Right lobe of liver (tissue), 6 donors: ENCODE results near the gene BCAP31. TPM values are rescaled to one million over a fixed set of nuclear protein-coding genes. Genes with fewer than 3 reads are reported as not detected.
A peak's percentile ranks its signal among the peaks of the same experiment; 100 is the strongest.

Experiments
- ATAC-seq, 4 donors: fragments of 200-7000 bp; cut with Tn5 transposase; one replicate each; pipeline ENCODE4 v1.9.1; 2020; ENCODE audit warnings: mild to moderate bottlenecking in 4 of 4, moderate library complexity in 4 of 4
- DNase-seq, 3 donors: peaks; one replicate each; pipeline ENCODE4 v3.0.0-alpha.2; 2020
- H3K27ac ChIP-seq, 3 donors: fragments of 200-600 bp; one replicate each; pipeline ENCODE4 v1.8.0; 2022
- H3K27me3 ChIP-seq, 2 donors: fragments of 200-600 bp; one replicate each; pipeline ENCODE4 v1.8.0; 2022
- H3K36me3 ChIP-seq, 4 donors: fragments of 200-600 bp; sonication (generic) in 1 of 4; one replicate each; pipeline versions ENCODE4 v1.5.1 to v1.8.0; 2017 to 2022; ENCODE audit warnings: control low read depth in 1 of 4
- H3K4me1 ChIP-seq, 4 donors: fragments of 200-600 bp; sonication (generic) in 1 of 4; one replicate each; pipeline versions ENCODE4 v1.5.1 to v1.8.0; 2017 to 2022; ENCODE audit warnings: control low read depth in 1 of 4
- H3K4me3 ChIP-seq, 3 donors: fragments of 200-600 bp; one replicate each; pipeline ENCODE4 v1.8.0; 2022
- H3K9me3 ChIP-seq, 4 donors: fragments of 200-600 bp; sonication (generic) in 1 of 4; one replicate each; pipeline versions ENCODE4 v1.5.1 to v1.8.0; 2017 to 2022; ENCODE audit warnings: control low read depth in 1 of 4
- POLR2A ChIP-seq: fragments of 450-650 bp; IDR thresholded peaks from one replicate; pipeline ENCODE4 v1.6.1; 2017; ENCODE audit warnings: antibody characterized with exemption, mild to moderate bottlenecking
- WGBS: methylation state at CpG from one replicate; pipeline ENCODE4 v1.1.6; 2018; ENCODE audit warnings: low coverage, low lambda C conversion rate; ENCODE audit not compliant: insufficient coverage; ENCODE audit errors: missing lambda C conversion rate; 5-methylcytosine and 5-hydroxymethylcytosine counted together
- intact Hi-C, 2 donors: fragments of 100-400 bp; cut with DNase I; formaldehyde crosslinking; loops; one replicate each; pipeline versions ENCODE4 v1.11.2 to v1.14.1; 2022
- total RNA-seq, 6 experiments: library from RNA; depleted of rRNA in 2 of 6; stranded (reverse); fragments of >200 nt in 2 of 6; fragmentation: NEBNext Ultra II Directional in 3 of 6; extraction: Animal tissue kit (Norgen Biotek cat#: 25700) in 3 of 6; gene quantifications; one replicate each; pipeline versions ENCODE4 v1.1.0 to v1.2.4, GENCODE V29; 2016 to 2023
- TF ChIP-seq, protein P1 (sequence below), 4 donors: fragments of 200-600 bp in 3 of 4; fragments of 450-650 bp in 1 of 4; IDR thresholded peaks; one replicate each; pipeline versions ENCODE4 v1.5.1 to v1.8.0; 2016 to 2022; ENCODE audit warnings: antibody characterized with exemption in 4 of 4, mild to moderate bottlenecking in 2 of 4
- donor health status: DM: no; HTN: yes; CAD: no.
- donor health status: DM: no; HTN: no; CAD: no.
- donor health status: DM: no; HTN: no; CAD: no.
- donor health status: DM: no; HTN: yes; CAD: no.
- donor health status: DM: no; HTN: yes; CAD: no.

Gene BCAP31
- total RNA-seq, 6 experiments from 2014 or later = 100 to 126 (median 107) TPM

DNA sequence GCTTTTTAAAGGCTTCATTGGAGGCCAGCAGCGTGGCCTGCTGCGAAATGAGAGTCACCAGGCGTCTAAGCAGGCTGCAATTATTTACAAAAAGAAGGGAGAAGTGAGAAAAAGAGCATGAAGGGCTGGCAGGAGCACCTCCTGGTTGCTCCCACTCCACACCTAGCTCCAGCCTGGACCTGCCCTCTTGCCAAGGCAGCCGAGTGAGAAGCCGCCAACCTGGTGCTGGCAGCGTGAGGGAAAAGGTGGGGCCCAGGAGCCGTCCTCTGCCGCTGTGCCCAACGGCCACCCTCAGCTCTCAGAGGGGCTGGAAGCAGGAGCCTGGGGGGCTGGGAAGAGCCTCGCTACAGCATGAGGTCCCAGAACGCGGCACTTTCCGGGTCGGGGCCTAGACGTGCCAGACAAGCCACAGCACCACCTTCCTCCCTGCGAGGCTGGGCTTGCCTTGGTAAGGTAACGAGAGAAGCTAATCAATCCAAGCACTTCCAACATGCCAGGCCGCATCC, 20.1 kb downstream of the BCAP31 start:
- 78% methylated on average over 5 of the region's 18 CpGs for WGBS
- no peak overlapping the region for H3K4me3 ChIP-seq
- H3K4me1 ChIP-seq = no peaks in the 10 kb centered on the region
- intact Hi-C loops = no loop called here
- TF ChIP-seq, protein P1, sequence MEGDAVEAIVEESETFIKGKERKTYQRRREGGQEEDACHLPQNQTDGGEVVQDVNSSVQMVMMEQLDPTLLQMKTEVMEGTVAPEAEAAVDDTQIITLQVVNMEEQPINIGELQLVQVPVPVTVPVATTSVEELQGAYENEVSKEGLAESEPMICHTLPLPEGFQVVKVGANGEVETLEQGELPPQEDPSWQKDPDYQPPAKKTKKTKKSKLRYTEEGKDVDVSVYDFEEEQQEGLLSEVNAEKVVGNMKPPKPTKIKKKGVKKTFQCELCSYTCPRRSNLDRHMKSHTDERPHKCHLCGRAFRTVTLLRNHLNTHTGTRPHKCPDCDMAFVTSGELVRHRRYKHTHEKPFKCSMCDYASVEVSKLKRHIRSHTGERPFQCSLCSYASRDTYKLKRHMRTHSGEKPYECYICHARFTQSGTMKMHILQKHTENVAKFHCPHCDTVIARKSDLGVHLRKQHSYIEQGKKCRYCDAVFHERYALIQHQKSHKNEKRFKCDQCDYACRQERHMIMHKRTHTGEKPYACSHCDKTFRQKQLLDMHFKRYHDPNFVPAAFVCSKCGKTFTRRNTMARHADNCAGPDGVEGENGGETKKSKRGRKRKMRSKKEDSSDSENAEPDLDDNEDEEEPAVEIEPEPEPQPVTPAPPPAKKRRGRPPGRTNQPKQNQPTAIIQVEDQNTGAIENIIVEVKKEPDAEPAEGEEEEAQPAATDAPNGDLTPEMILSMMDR (IDR thresholded peaks at IDR 0.05) = no peak
- no peak for TF ChIP-seq POLR2A
- no peak for DNase-seq
- H3K36me3 ChIP-seq = peaks cover 0 to 4% (median under 1%) of the 10 kb centered on the region in 4 donors
- no peak for ATAC-seq
- H3K9me3 ChIP-seq = no peaks in the 10 kb centered on the region
- H3K27me3 ChIP-seq = no peaks in the 10 kb centered on the region
- H3K27ac ChIP-seq = no peak overlapping the region

DNA sequence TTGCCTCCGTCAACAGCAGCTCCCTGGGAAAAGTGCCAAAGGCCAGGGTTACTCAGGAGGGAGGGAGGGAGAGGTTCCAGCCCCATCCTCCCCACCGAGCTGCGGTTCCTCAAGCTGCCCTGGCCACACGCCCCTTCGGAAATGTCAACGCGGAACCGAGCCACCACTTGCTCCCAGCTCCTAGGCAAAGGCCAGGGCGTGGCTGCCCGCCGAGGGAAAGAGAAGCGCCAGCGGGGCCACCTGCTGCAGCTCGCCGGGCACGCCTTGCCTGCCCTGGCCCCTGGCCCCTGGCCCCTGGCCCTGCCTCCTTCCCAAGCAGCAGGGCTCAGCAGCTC, 21.2 kb downstream of the BCAP31 start:
- TF ChIP-seq, protein P1 (IDR thresholded peaks at IDR 0.05) = no peak
- no peak for TF ChIP-seq POLR2A
- WGBS = 63% methylated on average over 2 of the region's 16 CpGs
- Histone ChIP-seq H3K27me3 (no peaks in the 10 kb centered on the region), H3K4me3 (no peak overlapping the region), H3K36me3 (peaks cover 0 to 4% (median under 1%) of the 10 kb centered on the region in 4 donors), H3K9me3 (no peaks in the 10 kb centered on the region), H3K27ac (no peak overlapping the region), H3K4me1 (no peaks in the 10 kb centered on the region)
- ATAC-seq = peak in 1 of 4 donors; percentile 14
- intact Hi-C loops = no loop called here
- DNase-seq = no peak

DNA sequence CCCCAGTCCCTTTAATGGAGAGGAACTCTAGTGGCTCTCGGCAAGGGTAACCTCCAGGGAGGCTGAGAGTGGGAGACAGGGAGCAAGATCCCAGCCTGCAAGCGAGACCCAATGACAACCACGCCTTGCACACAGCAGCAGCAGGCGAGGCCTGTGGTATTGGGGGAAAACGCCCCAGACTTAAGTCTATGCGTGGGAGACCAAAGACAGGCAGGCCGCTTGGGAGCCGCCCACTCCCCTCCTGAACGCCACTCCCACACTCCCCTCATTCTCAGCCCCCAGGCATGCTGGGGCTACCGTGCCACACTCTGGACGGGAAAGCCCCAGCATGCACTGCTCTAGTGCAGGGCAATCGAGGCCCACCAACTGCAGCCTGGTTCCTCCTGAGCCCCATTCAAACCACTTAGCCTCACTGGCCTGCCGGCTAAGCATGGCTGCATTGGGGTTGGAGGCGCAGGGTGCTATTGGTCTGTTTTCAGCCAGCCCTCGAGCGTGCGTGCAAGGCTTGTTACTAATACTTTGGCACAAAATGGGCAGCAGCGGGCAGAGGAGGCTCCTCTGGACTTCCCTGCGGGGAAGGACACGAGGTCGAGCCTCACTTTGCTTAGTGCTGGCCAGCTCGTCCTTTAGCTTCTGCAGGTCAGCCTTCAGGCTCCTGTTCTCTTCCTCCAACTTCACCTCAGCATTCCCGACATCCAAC, 21.7 kb downstream of the BCAP31 start:
- no peaks in the 10 kb centered on the region for H3K27me3 ChIP-seq
- WGBS = 63% methylated on average over 3 of the region's 23 CpGs
- DNase-seq = no peak
- H3K36me3 ChIP-seq = peaks cover 0 to 4% (median under 1%) of the 10 kb centered on the region in 4 donors
- no peak overlapping the region for H3K4me3 ChIP-seq
- ATAC-seq = no peak
- no peaks in the 10 kb centered on the region for H3K4me1 ChIP-seq
- intact Hi-C loops = no loop called here
- TF ChIP-seq POLR2A = no peak
- TF ChIP-seq, protein P1 (IDR thresholded peaks at IDR 0.05) = no peak
- H3K9me3 ChIP-seq = no peaks in the 10 kb centered on the region
- no peak overlapping the region for H3K27ac ChIP-seq

DNA sequence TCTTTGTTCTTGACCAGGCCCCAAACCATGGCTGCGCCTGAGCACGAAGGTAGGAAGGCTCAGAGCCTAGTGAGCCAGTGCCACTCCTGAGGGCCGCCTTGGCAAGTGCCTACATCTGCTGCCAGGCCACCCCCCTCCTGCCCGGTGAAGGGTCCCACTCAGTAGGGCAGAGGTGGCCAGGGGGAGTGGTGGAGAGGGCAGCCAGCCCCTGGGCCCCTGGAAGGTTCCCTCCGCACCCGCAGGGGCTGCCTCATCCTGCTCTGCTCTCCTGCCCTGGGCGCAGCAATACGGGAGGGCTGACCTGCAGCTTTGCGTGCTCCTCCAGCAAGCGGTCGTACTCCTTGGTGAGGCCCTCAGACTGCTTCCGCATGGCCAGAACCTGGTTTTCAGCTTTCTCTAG, 22.5 kb downstream of the BCAP31 start:
- ATAC-seq = no peak
- DNase-seq = no peak
- WGBS = 94% methylated on average over 7 of the region's 12 CpGs

More for the DNA sequence above, 22.5 kb downstream of the BCAP31 start:
- TF ChIP-seq, protein P1 (IDR thresholded peaks at IDR 0.05) = no peak
- TF ChIP-seq POLR2A = no peak
- no peak overlapping the region for H3K4me3 ChIP-seq
- H3K9me3 ChIP-seq = no peaks in the 10 kb centered on the region
- H3K36me3 ChIP-seq = peaks cover 0 to 4% (median under 1%) of the 10 kb centered on the region in 4 donors
- intact Hi-C loops = no loop called here
- no peaks in the 10 kb centered on the region for H3K4me1 ChIP-seq
- no peaks in the 10 kb centered on the region for H3K27me3 ChIP-seq
- H3K27ac ChIP-seq = no peak overlapping the region
